ENCODE results near the gene HOXB8.

The HOXB8 gene

DNA sequence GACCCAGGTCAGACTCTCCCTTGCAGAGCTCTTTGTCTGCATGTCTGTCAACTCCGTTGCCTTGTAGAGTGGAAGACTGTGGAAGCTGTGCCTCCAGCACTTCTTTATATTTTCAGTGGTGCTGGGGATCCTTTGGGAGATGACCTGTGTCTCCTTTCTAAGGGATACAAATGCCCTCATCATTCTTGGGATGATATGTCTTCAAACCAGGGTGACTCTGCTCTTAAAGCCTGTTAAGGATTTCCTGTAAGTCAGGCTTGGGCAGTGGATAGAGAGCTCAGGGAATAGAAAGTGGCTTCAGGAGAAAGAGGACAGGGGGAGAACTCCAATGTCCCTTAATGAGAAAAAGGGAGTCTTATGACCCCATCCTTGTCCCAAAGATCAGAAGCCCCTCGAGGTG is 26.6 kb downstream of the HOXB8 start:
- TF ChIP-seq ELF4 (IDR thresholded peaks at IDR 0.05) (no peak), LEF1 (IDR thresholded peaks at IDR 0.05; ENCODE audit: borderline replicate concordance) (no peak), NFRKB (IDR thresholded peaks at IDR 0.05) (no peak), FOXK2 (IDR thresholded peaks at IDR 0.05) (no peak), ZNF384 (IDR thresholded peaks at IDR 0.05) (no peak), FOXM1 (IDR thresholded peaks at IDR 0.05; ENCODE audit: borderline replicate concordance) (no peak), FOXA1 (IDR thresholded peaks at IDR 0.05) (no peak), HDGF (IDR thresholded peaks at IDR 0.05; ENCODE audit: borderline replicate concordance) (no peak), L3MBTL2 (conservative IDR thresholded peaks at IDR 0.05) (no peak), SP1 (IDR thresholded peaks at IDR 0.05) (no peak), SUZ12 (IDR thresholded peaks at IDR 0.05) (no peak), CTBP1 (IDR thresholded peaks at IDR 0.05; ENCODE audit: borderline replicate concordance) (no peak), BHLHE40 (IDR thresholded peaks at IDR 0.05; ENCODE audit: borderline replicate concordance) (no peak), TARDBP (IDR thresholded peaks at IDR 0.05) (no peak)
- TF ChIP-seq, protein P1, sequence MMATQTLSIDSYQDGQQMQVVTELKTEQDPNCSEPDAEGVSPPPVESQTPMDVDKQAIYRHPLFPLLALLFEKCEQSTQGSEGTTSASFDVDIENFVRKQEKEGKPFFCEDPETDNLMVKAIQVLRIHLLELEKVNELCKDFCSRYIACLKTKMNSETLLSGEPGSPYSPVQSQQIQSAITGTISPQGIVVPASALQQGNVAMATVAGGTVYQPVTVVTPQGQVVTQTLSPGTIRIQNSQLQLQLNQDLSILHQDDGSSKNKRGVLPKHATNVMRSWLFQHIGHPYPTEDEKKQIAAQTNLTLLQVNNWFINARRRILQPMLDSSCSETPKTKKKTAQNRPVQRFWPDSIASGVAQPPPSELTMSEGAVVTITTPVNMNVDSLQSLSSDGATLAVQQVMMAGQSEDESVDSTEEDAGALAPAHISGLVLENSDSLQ (IDR thresholded peaks at IDR 0.05): no peak
- POLR2A ChIA-PET: interaction anchor here (1.0 to 5.9 kb wide), 13 partner anchors 10 to 253 kb away, joined by 3 to 25 read pairs (median 7); partner anchors contain the start of genes HOXB4 and HOXB7
- CTCF ChIA-PET: interaction anchor here (0.5 to 2.2 kb wide), 8 partner anchors 11 to 328 kb away, joined by 3 to 9 read pairs (median 4); no protein-coding TSS in a partner anchor
- no peak for DNase-seq (ENCODE audit: extremely low spot score)

DNA sequence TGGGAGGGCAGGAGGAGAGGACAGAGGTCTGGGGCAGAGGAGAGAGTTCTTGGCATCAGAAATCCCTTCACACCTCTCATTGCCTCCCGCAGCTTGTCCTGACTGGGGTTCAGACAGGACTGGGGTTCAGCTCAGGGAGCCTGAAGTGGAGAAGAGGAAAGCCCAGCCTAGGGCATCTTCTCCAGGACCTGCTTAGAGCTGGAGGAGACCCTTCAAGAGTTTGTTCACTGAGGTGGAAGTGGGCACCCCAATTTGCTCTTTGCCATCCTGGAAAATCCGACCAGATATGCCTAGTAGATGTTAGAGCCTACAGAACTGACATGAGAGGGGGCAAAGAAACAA is 27.0 kb downstream of the HOXB8 start:
- DNase-seq (ENCODE audit: extremely low spot score): no peak
- ChIA-PET POLR2A (interaction anchor here (0.8 to 5.9 kb wide), 16 partner anchors 10 to 251 kb away, joined by 3 to 25 read pairs (median 6); partner anchors contain the start of genes HOXB4 and HOXB7), CTCF (interaction anchor here (0.6 to 2.2 kb wide), 16 partner anchors 13 to 326 kb away, joined by 3 to 9 read pairs (median 4); partner anchors contain the start of gene HOXB8)
- TF ChIP-seq TARDBP (IDR thresholded peaks at IDR 0.05) (no peak), L3MBTL2 (conservative IDR thresholded peaks at IDR 0.05) (no peak), SUZ12 (IDR thresholded peaks at IDR 0.05) (no peak), CTBP1 (IDR thresholded peaks at IDR 0.05; ENCODE audit: borderline replicate concordance) (no peak), ELF4 (IDR thresholded peaks at IDR 0.05) (no peak), NFRKB (IDR thresholded peaks at IDR 0.05) (no peak), LEF1 (IDR thresholded peaks at IDR 0.05; ENCODE audit: borderline replicate concordance) (no peak), FOXK2 (IDR thresholded peaks at IDR 0.05) (no peak)

DNA sequence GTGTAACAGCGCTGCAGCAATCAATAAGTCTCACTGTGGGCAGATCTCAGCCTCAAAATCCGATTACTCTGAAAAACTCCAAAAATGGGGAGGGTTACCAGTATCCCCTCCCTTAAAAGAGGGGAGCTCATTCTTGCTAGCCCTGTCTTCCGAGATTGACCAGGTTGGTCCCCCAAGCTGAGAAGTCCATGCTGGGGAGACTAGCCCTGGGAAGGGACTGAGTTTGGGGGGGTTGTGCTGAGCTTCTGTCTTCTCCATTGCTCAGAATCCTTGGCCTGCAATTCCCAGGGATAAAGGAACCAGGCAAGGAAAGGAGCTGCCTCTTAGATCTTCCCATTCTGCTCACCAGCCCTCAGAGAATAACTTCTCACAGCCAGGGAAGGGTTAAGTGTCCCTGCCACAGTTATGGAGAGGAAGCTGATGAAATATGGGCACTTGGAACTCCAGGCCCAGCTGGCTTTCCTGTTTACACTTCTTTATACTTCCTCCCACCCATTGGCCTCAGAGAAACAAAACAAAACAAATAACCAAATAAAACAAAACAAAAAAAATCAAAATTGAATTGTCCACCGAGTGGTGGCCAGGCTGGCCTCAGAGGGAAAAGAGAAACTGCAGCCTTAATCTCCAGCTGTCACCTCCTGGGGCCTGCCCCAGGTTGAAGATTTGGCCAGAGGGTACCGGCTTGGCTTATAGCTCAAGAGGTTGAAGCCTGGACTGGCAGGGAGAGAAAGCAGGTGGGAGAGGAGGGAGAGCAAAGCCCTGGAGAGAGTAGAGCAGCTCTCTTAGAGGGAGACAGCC is 27.6 kb downstream of the HOXB8 start:
- ChIA-PET POLR2A (interaction anchor here (0.7 to 5.9 kb wide), 15 partner anchors 10 to 251 kb away, joined by 3 to 25 read pairs (median 5); partner anchors contain the start of genes HOXB4 and HOXB7), CTCF (interaction anchor here (0.6 to 2.2 kb wide), 17 partner anchors 13 to 440 kb away, joined by 3 to 9 read pairs (median 4); partner anchors contain the start of gene HOXB8)
- DNase-seq (ENCODE audit: extremely low spot score): no peak
- TF ChIP-seq L3MBTL2 (conservative IDR thresholded peaks at IDR 0.05): no peak; the same call in 1 of the 2 replicates
- TF ChIP-seq, protein P1 (IDR thresholded peaks at IDR 0.05): peak; percentile 96
- TF ChIP-seq CTBP1 (IDR thresholded peaks at IDR 0.05; ENCODE audit: borderline replicate concordance): peak; percentile 59; the same call in 1 of the 2 replicates

DNA sequence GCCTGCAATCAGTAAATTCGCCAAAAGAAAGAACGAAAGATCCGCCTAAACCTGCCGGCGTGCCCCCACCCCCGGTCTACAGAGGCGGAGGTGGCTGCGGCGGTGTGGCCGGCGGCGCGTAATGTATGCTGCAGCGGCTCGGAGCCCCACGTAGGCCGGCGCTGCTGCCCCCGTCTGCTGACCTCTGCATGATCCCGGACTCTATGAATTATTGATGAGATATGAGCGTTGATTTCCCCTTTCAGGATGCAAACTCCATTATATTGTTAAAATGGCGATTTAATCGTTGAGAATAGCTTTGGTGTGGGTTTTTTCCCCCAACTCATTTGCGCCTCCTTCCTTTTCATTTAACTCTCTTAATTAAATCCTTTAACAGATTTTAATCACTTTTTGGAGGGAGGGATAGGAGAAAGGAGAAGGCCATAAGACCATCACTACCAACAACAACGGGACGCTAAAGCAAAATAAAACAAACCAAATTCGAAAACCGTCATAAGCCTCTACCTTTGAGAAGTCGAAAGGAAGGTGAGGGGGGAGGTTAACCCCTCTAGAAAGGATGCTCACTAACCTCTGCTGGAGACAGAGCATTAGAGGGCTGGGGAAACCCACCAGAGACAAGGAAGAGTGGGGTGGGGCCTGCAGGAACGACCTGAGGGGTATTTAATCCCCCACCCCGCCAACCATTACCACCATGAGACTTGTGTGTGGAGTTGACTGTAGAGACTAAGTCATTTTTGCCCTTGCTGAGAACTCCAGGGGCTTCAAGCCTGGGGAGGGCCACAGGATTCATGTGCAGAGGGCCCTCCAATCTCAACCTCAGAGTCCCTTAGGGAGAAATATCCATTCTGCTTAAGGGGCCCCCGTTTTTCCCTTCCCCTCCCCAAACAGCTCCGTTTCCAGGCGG is 28.5 kb downstream of the HOXB8 start:
- TF ChIP-seq HDGF (IDR thresholded peaks at IDR 0.05; ENCODE audit: borderline replicate concordance) (no peak), SUZ12 (IDR thresholded peaks at IDR 0.05) (no peak), NFRKB (IDR thresholded peaks at IDR 0.05) (no peak), SP1 (IDR thresholded peaks at IDR 0.05) (no peak), CTBP1 (IDR thresholded peaks at IDR 0.05; ENCODE audit: borderline replicate concordance) (no peak), FOXA1 (IDR thresholded peaks at IDR 0.05) (no peak), LEF1 (IDR thresholded peaks at IDR 0.05; ENCODE audit: borderline replicate concordance) (no peak), TARDBP (IDR thresholded peaks at IDR 0.05) (no peak), ELF4 (IDR thresholded peaks at IDR 0.05) (no peak), BHLHE40 (IDR thresholded peaks at IDR 0.05; ENCODE audit: borderline replicate concordance) (no peak), ZNF384 (IDR thresholded peaks at IDR 0.05) (no peak), L3MBTL2 (conservative IDR thresholded peaks at IDR 0.05) (no peak), FOXK2 (IDR thresholded peaks at IDR 0.05) (no peak), FOXM1 (IDR thresholded peaks at IDR 0.05; ENCODE audit: borderline replicate concordance) (no peak), ARNT (IDR thresholded peaks at IDR 0.05) (no peak)
- TF ChIP-seq, protein P1 (IDR thresholded peaks at IDR 0.05): no peak
- DNase-seq (ENCODE audit: extremely low spot score): no peak
- POLR2A ChIA-PET: interaction anchor here (0.7 to 5.9 kb wide), 11 partner anchors 13 to 250 kb away, joined by 3 to 25 read pairs (median 5); partner anchors contain the start of gene HOXB7
- CTCF ChIA-PET: interaction anchor here (0.6 to 2.2 kb wide), 8 partner anchors 14 to 251 kb away, joined by 3 to 9 read pairs (median 6); no protein-coding TSS in a partner anchor

DNA sequence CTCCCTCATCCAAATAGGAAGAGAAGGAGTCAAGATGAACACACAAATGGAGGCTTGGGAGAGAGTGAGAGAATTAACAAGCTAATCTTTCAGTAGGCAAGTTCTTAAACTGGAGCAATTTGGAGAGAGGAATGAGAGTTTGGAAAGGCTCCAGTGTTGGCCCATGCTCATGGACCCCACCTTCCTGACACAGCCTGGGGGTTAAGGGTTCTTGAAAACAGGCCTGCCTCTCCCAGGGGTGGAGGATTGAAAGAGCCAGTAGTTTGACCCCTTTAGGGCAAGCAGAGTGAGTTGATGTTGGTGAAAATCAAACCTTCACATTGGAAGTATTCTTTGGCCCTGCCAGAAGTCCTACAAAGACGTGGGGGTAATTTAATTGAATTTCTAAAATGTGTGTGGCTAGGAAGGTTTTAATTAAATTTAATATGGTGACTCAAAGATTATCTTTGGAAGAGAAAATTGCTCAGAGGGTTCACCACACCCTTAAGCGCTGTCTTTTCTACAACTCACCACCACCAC is 30.8 kb downstream of the HOXB8 start:
- no peak for DNase-seq (ENCODE audit: extremely low spot score)
- POLR2A ChIA-PET: interaction anchor here (0.9 kb wide), 1 partner anchor 37 kb away, joined by 3 read pairs; no protein-coding TSS in a partner anchor
- CTCF ChIA-PET: interaction anchor here (0.6 to 0.8 kb wide), 2 partner anchors 83 to 167 kb away, joined by 3 read pairs; no protein-coding TSS in a partner anchor

More for the DNA sequence above, 30.8 kb downstream of the HOXB8 start:
- TF ChIP-seq TARDBP (IDR thresholded peaks at IDR 0.05) (no peak), BHLHE40 (IDR thresholded peaks at IDR 0.05; ENCODE audit: borderline replicate concordance) (no peak), NFRKB (IDR thresholded peaks at IDR 0.05) (no peak), LEF1 (IDR thresholded peaks at IDR 0.05; ENCODE audit: borderline replicate concordance) (no peak), HDGF (IDR thresholded peaks at IDR 0.05; ENCODE audit: borderline replicate concordance) (no peak), ZNF384 (IDR thresholded peaks at IDR 0.05) (no peak), L3MBTL2 (conservative IDR thresholded peaks at IDR 0.05) (no peak), SUZ12 (IDR thresholded peaks at IDR 0.05) (no peak), ELF4 (IDR thresholded peaks at IDR 0.05) (no peak), FOXA1 (IDR thresholded peaks at IDR 0.05) (no peak), ARNT (IDR thresholded peaks at IDR 0.05) (no peak)
- TF ChIP-seq, protein P1 (IDR thresholded peaks at IDR 0.05): no peak
